GM12864 (cell line): ENCODE results near the gene STARD9.
"Not testable (repeated sequence)": the region's sequence is repeated elsewhere in the genome, so short reads cannot be mapped to it uniquely, and the experiment has no call there.

ENCODE experiments used
- DNase-seq: peaks from one replicate; pipeline ENCODE4 v3.0.0-alpha.2; 2011; ENCODE audit warnings: low read depth
- H3K4me3 ChIP-seq: 2 replicates; pipeline ENCODE4 v1.5.1; 2011; ENCODE audit warnings: mild to moderate bottlenecking, low read depth, low read length, control low read depth
- CTCF ChIP-seq: IDR thresholded peaks from 2 replicates; pipeline ENCODE4 v1.5.1; 2011; ENCODE audit warnings: low read depth, mild to moderate bottlenecking, moderate library complexity, low read length, control low read depth, inconsistent platforms; ENCODE audit errors: missing control alignments

The STARD9 gene

GRCh38 chr15:42750306-42750705, 174.9 kb downstream of the STARD9 start:
- no peak for TF ChIP-seq CTCF
- DNase-seq, result no peak
- no peak overlapping the region for H3K4me3 ChIP-seq

GRCh38 chr15:42759093-42759492, 183.7 kb downstream of the STARD9 start:
- H3K4me3 ChIP-seq, result no peak overlapping the region
- TF ChIP-seq CTCF, result no peak
- DNase-seq, result no peak

- no peak for TF ChIP-seq CTCF
- no peak for DNase-seq
- no peak overlapping the region for H3K4me3 ChIP-seq
These were observed 185.4 kb downstream of the STARD9 start for GRCh38 chr15:42760759-42761158.

GRCh38 chr15:42761813-42762212, 186.4 kb downstream of the STARD9 start:
- not testable (repeated sequence) for H3K4me3 ChIP-seq, DNase-seq

- DNase-seq, H3K4me3 ChIP-seq: not testable (repeated sequence)
These were observed 188.8 kb downstream of the STARD9 start for GRCh38 chr15:42764154-42764731.

GRCh38 chr15:42766109-42766508, 190.7 kb downstream of the STARD9 start:
- DNase-seq, H3K4me3 ChIP-seq: not testable (repeated sequence)
